NCI-H2107 treated with DMSO at 0.1 percent for 48 hours (cell line): ENCODE measurements around the gene PRSS38.

Experiments
- DNase-seq: peaks from one replicate; lab custom pipeline; 2025; ENCODE audit not compliant: unreplicated experiment; lab: John Stamatoyannopoulos, UW

Gene PRSS38

DNA sequence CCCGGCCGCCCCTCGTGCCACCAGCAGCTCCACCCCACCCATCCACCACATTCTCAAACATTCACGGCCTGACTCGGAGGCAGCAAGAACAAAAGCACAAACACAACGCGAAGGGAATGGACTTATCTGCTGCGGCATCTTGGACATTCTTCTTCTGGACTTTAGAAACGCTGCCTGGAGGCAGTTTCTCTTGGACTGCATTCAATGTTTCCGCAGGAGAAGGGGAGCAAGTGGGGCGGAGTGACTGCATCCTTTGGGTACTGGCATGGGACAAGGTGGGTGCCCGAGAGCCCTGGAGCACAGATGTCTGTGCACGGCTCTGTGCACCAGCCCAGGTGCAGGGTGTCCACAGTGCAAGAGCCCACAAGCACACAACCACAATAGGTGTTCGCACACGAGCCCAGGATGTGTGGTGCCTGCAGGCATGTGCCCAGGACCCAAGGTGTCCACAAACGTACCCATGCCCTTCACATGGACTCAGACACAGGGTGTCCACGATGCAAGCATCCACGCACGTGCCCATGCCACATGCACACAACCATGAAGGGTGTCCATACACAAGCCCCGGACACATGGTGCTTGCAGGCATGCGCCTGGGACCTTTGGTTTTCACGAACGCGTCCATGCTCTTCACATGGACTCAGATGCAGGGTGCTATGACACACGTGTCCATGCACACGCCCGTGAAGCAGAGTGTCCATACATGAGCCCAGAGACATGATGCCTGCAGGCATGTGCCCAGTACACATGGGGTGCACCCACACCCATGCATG, 78.7 kb downstream of the PRSS38 start:
- no peak for DNase-seq

DNA sequence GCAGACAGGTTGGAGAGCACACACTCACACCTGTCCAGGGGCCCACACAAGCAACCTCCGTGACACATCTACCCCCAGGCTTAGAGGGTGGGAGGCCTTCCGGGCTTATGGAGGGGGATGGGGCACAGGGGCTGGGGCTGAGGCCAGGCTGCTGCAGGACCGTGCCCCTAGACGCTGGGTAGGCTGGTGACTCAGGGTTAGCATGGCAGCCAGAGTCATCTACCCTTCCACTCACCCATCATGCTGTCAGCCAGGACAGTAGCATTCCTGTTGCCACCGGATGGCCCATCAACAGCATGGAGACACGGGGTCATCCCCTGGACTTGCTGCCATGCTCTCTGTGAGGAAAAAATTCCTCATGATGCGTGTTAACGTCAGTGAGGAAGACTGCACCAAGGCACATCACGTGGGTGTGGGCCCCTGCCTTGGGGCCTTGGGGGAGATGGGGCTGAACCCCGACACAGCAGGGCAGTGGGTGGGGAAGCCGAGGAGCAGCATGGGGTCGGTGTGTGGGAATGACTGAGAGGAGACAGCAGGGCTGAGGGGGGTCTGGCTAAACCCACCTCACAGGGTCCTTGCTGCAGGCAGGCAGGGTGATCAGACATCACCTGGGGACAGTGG, 79.5 kb downstream of the PRSS38 start:
- DNase-seq = no peak
